Stimulated activated CD8-positive, alpha-beta memory T cell treated with anti-CD3 and anti-CD28 coated beads, Interleukin-12 subunit alpha, Interleukin-12 subunit beta, amount 100 ng/mL, for 1 hour (primary cell): Measurements from ENCODE around the gene NIPA2.

Experiments
- DNase-seq: peaks from one replicate; pipeline ENCODE4 v3.0.0-alpha.2; 2020; ENCODE audit warnings: low read depth

NIPA2 gene

DNA sequence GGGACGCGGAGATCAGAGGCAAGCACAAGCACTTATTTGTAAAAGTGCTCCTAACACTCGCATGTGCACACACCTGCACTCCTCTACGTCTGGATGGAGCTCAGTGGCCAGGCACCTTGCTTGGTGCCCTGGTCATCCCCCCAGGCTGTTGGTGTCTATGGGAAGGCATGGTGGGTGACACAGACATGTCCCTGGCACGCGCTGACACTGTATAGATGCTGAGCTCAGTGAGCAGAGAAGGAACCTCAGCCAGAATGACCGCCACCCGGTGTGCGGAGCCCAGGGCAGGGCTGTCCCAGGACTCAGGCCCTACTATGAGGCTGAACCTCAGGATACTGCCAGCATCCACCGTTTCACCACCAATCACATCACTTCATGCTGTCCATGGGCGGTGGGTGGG lies 64.5 kb downstream of the NIPA2 start:
- no peak for DNase-seq

DNA sequence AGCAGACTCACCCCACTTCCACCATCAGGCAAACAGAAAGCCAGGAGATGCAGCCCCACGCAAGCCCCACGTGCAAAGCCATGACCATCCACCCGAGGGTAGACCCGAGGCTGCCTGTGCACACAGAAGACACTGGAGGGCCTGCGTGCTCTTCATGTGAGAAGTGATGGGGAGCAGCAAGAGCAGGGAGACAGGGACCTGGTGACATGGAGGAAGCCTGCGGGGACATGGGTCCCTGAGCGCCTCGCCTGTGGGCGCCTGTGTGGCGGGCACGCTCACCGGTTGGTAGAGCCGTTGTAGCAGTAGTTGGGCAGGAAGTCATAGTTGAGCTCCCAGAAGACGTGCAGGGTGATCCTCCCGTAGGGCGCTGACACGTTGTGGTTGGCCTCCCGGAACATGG lies 65.0 kb downstream of the NIPA2 start:
- DNase-seq: no peak

DNA sequence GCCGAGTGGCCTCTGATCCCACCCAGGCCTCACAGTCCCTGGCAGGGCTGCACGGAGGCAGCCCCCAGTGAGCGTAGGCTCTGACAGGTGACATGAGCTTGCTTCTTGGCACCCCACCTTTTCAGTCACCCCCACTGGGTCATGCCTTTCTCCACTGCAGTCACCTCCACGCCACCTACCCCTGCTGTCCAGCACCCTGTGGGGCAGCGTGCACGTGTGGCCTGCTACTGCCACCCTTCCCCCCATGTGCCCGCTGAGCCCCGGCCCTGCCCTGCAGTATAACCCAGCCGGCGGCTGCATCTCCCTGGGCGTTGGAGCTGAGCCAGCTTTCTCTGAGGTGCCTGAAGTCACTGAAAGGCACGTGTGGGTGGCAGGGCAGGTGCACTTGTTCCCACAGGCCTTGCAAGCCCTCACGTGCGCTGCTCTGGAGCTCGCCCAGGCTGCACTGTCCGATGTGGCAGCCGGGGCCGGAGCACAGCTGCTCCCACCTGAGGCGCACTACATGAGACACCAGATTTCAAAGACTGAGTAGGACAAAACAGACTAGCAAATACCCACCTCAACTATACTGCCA lies 65.6 kb downstream of the NIPA2 start:
- DNase-seq: no peak

DNA sequence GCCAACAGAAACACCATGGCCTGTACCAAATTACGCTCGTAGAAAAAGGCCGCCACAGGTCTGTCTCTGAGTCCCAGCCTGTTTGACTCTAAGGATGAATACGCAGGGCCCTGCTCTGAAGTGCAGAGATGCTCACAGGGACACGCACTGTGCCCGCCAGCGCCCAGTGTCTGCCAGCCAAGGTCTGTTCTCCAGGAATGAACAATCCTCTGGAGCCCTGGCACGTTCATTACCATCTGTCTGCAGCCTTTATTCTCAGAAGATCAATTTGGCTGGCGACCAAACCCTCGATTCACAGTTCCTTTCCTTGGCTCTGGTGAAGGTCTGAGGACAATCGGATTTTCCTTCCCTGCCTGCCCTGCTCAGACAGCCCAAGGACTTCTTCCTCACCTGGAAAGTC lies 66.3 kb downstream of the NIPA2 start:
- no peak for DNase-seq

DNA sequence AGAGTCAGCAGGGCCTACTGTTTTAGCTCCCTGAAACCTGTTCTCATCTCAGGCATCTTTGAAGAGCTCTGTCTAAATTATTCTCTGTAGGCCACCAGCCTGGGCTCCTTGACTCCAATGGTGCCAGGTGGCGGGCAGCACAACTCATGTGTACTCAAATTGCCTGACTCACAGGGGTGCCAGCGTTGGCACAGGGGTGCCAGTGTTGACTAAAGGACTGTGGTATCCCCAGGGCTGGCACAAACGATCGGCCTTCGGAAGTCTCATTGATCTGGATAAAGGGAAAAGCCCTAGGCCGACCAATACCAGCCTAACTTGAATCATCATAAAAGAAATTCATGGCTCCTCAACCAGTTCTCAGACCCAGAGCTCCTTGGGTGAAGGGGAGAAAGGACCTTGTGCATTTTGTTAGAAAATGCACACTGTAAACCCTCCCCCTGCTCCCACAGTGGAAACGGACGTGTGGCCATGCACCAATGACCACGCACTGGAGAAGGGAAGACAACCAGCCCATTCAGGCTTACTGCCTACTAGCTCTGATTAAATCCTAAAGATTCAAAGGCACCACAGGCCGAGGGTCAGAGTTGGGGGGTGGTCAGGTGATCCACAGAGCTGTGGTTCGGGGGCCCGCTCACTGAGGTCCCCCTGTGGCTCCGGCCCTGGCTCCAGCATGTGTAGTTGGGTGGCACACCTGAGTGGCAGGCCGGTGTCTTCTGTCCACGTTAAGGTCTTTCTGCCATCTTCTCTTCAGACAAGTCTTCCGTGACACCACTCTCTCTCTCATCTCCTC lies 68.9 kb downstream of the NIPA2 start:
- DNase-seq: no peak

DNA sequence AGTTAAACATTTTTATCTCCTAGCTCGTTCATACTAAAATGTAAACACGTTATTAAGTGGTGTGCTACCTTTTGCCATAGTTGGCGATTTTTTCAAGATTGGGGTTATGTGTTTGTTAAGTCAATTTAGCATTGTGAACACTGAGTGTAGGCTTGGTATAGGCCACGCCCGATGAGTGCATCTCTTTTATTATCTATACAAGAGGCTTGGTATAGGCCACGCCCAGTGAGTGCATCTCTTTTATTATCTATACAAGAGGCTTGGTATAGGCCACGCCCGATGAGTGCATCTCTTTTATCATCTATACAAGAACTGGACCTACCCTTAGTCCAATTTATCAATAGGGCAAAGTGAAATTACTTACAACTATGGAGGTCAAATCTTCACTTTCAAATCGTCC lies 70.4 kb downstream of the NIPA2 start:
- no peak for DNase-seq

DNA sequence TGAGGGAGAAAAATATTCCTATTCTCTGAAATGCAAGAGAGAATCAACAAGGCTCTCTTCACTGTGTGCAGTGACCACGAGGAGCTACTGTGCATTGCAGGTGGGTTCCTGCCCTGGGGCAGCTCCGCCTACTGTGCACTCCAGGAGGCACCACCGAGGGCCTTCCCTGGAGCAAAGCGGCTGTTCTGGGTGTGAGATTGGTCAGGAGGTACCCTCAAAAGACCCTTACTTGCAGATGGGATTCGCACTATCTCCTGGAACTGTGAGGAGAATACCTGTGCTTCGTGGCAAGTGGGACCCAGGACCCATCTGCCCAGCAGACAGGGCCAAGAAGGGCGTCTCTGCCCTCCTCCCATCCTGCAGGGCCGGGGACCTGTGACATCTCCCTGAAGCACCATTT lies 72.8 kb downstream of the NIPA2 start:
- DNase-seq: no peak

DNA sequence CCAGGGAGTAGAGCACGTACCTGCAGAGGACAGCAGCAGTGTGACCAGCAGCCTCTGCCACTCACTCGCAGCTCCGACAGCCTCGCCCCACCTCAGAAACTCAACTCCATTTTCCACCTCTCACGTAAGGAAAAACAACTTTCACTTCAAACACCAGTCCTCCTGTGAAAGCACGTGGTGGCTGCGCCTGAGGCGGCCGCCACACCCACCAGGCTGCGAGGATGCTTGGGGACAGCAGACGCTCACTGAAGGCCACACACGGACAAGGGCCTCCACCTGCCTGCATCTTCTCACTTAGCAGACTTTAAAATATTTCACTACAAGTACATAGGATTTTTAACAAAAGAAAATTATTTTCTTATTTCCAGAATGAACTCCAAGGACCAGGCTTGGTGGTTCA lies 73.8 kb downstream of the NIPA2 start:
- no peak for DNase-seq

DNA sequence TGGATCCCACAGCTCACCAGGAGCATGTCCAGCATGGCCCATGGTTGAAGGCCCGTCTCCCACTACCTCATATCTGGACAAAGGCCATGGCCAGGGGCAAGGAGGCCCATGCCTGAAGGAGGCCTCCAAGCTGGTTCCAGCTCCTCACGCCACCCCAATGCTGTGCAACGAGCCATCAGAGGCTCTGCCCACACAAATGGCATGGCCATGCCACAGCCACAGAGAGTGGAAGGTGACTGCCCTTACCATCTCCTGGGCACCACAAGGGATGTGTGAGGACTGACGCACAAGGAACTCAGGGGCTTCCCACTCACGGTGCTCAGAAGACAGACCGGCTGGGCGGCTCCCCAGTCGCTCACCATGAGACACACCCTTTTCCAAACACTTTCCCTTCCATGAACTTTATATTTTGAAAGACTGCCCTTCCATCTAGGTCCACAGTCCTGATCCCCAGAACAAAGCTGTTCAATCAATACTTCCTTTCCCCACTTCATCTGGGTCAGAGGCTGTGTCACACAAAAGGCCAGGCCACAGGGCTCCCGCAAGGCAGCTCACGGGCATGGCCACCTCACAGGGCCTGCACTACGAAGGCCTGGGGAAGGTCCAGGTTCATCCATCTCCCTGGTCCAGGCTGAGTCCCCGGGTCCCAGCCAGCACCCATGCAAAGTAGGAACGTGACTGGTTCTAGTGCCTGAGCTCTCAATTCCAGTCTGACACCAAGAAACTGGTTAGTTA lies 75.3 kb downstream of the NIPA2 start:
- no peak for DNase-seq

DNA sequence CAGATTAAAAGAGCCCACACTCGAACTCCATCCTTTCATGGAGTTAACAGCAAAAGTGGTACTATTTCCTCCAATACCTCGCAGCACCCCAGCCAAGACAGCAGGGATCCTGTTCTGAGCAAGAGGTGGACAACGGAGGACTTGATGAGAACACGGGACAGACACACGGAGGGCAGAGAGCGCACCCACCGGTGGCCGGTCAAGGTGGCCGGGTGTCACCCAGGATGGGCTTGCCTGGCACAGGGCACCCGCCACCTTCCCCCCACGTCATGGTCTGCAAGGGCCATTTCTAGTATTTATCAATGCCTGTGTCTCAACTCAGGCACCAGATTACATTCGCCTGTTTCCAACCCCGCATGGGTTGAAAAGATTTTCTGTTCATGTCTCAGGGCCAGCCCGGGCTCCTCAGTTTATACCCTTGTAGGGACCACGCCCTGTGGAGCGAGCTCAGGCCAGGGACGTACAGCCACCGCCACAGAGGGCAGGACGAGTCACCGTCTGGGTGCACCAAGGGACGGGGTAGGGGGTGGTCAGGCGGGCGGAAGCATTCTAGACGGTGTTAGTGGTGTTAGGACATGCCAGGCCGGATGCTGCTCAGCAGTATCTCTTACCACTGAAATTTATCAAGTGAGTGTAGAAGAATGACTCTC lies 77.5 kb downstream of the NIPA2 start:
- no peak for DNase-seq

DNA sequence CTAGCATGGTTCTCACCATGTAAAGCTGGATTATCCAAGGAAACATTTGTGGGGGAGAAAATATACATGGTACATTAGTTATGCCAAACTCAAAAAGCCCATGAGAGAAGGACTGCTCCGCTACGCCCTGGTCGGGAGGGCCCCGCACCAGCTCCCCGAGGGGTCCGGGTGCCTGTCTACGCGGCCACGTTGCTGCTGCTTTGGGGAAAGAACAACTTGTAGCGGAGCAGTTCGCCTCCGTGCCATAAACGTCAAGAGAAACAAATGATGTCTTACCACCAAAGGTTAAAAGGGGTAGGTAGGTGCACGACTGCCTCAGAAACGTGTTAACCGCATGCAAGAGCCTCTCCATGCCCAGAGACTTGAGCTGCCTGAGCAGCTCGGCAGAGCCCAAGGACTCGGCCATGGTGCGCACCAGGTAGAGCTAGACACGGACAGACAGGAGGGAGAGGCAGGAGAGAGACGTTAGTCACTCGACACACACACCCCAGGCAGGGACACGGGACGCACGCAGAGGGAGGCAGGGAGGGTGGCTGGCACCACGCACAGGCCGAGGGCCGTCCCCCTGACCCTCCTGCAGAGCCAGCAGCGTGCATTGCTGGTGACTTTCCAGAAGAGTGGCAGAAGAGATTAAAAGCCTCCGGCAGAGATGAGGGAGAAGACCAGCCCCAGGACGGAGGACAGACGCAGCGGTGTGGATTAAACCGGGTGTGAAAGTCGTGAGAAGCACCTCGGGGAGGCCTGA lies 78.3 kb downstream of the NIPA2 start:
- DNase-seq: no peak

DNA sequence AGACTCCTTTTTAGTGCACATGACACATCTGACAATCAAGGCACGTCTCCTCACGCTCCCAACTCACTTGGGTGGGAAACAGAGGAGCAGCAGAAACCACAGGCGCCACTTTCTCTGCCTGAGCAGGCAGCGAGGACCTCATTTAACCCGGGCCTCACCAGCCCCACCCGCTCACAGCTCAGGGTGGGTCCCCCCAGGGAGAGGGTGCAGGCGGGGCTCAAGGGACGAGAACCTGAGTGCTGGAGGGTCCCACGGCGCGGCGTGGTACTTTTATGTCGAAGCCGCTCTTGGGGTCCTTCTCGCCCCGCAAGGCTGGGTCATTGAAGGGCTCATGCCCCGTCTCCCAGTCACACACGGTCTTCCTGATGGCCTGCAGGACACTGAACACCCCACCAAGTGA lies 79.1 kb downstream of the NIPA2 start:
- no peak for DNase-seq
